Neural progenitor cell (in vitro differentiated cells): ENCODE data around the gene PMPCA. TPM values are rescaled to one million over a fixed set of nuclear protein-coding genes. Genes with fewer than 3 reads are reported as not detected.

Experiments used
- DNase-seq: peaks from one replicate; pipeline ENCODE4 v3.0.0-alpha.2; 2016; ENCODE audit warnings: low spot score
- H2AFZ ChIP-seq: fragments of 200-600 bp; sonication (generic); replicated peaks from 2 replicates; pipeline ENCODE4 v1.6.1; 2016; ENCODE audit warnings: antibody characterized with exemption
- H3F3A ChIP-seq: fragments of 200-600 bp; sonication (generic); 2 replicates; pipeline ENCODE4 v1.6.1; 2016; ENCODE audit warnings: antibody characterized with exemption, low read depth
- H3K27ac ChIP-seq: fragments of 200-600 bp; sonication (generic); 2 replicates; pipeline ENCODE4 v1.5.1; 2016; ENCODE audit warnings: mild to moderate bottlenecking
- H3K27me3 ChIP-seq: fragments of 200-600 bp; sonication (generic); 2 replicates; pipeline ENCODE4 v1.6.1; 2016; ENCODE audit warnings: mild to moderate bottlenecking, moderate library complexity
- H3K36me3 ChIP-seq: fragments of 200-600 bp; sonication (generic); 2 replicates; pipeline ENCODE4 v1.5.1; 2016
- H3K4me1 ChIP-seq: fragments of 200-600 bp; sonication (generic); 2 replicates; pipeline ENCODE4 v1.6.1; 2016; ENCODE audit warnings: mixed run types
- H3K4me2 ChIP-seq: fragments of 200-600 bp; sonication (generic); 2 replicates; pipeline ENCODE4 v1.6.1; 2016
- H3K4me3 ChIP-seq: fragments of 200-600 bp; sonication (generic); 2 replicates; pipeline ENCODE4 v1.5.1; 2016
- H3K79me2 ChIP-seq: fragments of 200-600 bp; sonication (generic); 2 replicates; pipeline ENCODE4 v1.6.1; 2016; ENCODE audit warnings: low read depth
- H3K9ac ChIP-seq: fragments of 200-600 bp; sonication (generic); 2 replicates; pipeline ENCODE4 v1.6.1; 2016
- H3K9me3 ChIP-seq: fragments of 200-600 bp; sonication (generic); 2 replicates; pipeline ENCODE4 v1.5.1; 2016; ENCODE audit warnings: low read depth
- H4K20me1 ChIP-seq: fragments of 200-600 bp; sonication (generic); 2 replicates; pipeline ENCODE4 v1.6.1; 2016; ENCODE audit warnings: low read depth
- H3K27ac Mint-ChIP-seq: 3 replicates; pipeline ENCODE4 v1.8.0; 2021; ENCODE audit warnings: mixed read lengths
- H3K27me3 Mint-ChIP-seq: 2 replicates; pipeline ENCODE4 v1.8.0; 2022; ENCODE audit warnings: low read depth, mild to moderate bottlenecking, inconsistent platforms, moderate library complexity, mixed read lengths; ENCODE audit not compliant: insufficient read depth
- H3K36me3 Mint-ChIP-seq: 3 replicates; pipeline ENCODE4 v1.8.0; 2021; ENCODE audit warnings: mixed read lengths
- H3K4me1 Mint-ChIP-seq: 3 replicates; pipeline ENCODE4 v1.8.0; 2021; ENCODE audit warnings: mixed read lengths
- H3K4me3 Mint-ChIP-seq: 3 replicates; pipeline ENCODE4 v1.8.0; 2021; ENCODE audit warnings: mild to moderate bottlenecking, moderate library complexity, mixed read lengths
- H3K9me3 Mint-ChIP-seq: 3 replicates; pipeline ENCODE4 v1.8.0; 2020; ENCODE audit warnings: mixed read lengths
- EZH2 ChIP-seq: fragments of 200-600 bp; sonication (generic); IDR thresholded peaks from 2 replicates; pipeline ENCODE4 v1.6.1; 2017; ENCODE audit warnings: antibody characterized with exemption, mild to moderate bottlenecking, moderate library complexity
- EZH2phosphoT487 ChIP-seq: fragments of 200-600 bp; sonication (generic); IDR thresholded peaks from 2 replicates; pipeline ENCODE4 v1.6.1; 2017; ENCODE audit warnings: antibody characterized with exemption
- total RNA-seq: library from RNA; depleted of rRNA; stranded (reverse); fragments of >200 nt; gene quantifications from 2 replicates; pipeline ENCODE4 v1.2.3, GENCODE V29; 2015; ENCODE audit warnings: low replicate concordance
- TF ChIP-seq, protein P1 (sequence below): fragments of 200-600 bp; sonication (generic); IDR thresholded peaks from 2 replicates; pipeline ENCODE4 v1.5.1; 2017; ENCODE audit warnings: antibody characterized with exemption, mild to moderate bottlenecking

Gene PMPCA
- total RNA-seq, 1 donor from 2014 or later: 51.3 TPM

DNA sequence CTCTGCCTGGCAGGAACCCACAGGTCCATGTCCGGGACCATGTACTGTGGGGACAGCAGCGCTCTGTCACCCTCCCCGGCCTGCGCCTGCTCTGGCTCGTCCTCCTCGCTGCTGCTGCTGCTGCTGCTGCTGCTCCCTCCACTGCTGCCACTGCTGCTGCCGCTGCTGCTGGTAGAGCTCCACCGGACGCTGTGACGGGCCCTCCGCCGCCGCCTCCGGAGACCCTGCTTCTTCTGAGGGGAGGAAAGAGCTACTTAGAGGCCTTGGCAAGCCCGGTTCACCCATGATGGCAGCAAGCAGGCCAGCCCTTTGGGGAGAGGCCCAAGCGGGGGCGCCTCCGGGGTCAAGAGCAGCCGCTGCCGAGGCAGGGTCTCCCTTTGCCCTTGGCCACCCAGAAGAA is 27.0 kb upstream of the PMPCA start:
- H3K9ac ChIP-seq: no peak overlapping the region
- H3K36me3 ChIP-seq: peaks cover 3% of the 10 kb centered on the region
- Mint-ChIP-seq H3K27ac (no peak overlapping the region), H3K4me1 (no peaks in the 10 kb centered on the region), H3K4me3 (no peak overlapping the region), H3K9me3 (no peaks in the 10 kb centered on the region), H3K36me3 (peaks cover 14% of the 10 kb centered on the region), H3K27me3 (peaks cover 2% of the 10 kb centered on the region)
- H3K4me1 ChIP-seq: no peaks in the 10 kb centered on the region
- no peak overlapping the region for H3K4me3 ChIP-seq
- no peaks in the 10 kb centered on the region for H3K9me3 ChIP-seq
- TF ChIP-seq, protein P1, sequence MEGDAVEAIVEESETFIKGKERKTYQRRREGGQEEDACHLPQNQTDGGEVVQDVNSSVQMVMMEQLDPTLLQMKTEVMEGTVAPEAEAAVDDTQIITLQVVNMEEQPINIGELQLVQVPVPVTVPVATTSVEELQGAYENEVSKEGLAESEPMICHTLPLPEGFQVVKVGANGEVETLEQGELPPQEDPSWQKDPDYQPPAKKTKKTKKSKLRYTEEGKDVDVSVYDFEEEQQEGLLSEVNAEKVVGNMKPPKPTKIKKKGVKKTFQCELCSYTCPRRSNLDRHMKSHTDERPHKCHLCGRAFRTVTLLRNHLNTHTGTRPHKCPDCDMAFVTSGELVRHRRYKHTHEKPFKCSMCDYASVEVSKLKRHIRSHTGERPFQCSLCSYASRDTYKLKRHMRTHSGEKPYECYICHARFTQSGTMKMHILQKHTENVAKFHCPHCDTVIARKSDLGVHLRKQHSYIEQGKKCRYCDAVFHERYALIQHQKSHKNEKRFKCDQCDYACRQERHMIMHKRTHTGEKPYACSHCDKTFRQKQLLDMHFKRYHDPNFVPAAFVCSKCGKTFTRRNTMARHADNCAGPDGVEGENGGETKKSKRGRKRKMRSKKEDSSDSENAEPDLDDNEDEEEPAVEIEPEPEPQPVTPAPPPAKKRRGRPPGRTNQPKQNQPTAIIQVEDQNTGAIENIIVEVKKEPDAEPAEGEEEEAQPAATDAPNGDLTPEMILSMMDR: no peak
- TF ChIP-seq EZH2: no peak
- TF ChIP-seq EZH2phosphoT487: no peak
- H3K79me2 ChIP-seq: no peaks in the 10 kb centered on the region
- H4K20me1 ChIP-seq: no peaks in the 10 kb centered on the region
- no peak overlapping the region for H2AFZ ChIP-seq
- no peaks in the 10 kb centered on the region for H3F3A ChIP-seq
- H3K4me2 ChIP-seq: no peak overlapping the region
- H3K27me3 ChIP-seq: no peaks in the 10 kb centered on the region
- DNase-seq: no peak
- H3K27ac ChIP-seq: no peak overlapping the region

DNA sequence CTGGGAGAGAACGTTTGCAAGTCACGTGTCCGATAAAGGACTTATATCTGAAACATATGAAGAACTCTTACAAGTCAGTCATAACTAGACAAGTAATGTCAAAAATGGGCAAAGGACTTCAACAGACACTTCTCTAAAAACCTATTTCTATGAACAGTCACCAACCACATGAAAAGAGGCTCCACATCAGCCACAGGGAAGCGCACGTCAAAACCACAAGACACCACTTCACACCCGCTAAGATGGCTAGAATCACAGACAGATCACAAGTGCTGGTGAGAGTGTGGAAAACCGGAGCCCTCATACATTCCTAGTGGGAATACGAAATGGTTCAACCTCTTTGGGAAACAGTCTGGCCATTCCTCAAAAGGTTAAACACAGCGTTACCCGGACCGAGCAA is 25.4 kb upstream of the PMPCA start:
- H3K36me3 Mint-ChIP-seq: peaks cover 16% of the 10 kb centered on the region

DNA sequence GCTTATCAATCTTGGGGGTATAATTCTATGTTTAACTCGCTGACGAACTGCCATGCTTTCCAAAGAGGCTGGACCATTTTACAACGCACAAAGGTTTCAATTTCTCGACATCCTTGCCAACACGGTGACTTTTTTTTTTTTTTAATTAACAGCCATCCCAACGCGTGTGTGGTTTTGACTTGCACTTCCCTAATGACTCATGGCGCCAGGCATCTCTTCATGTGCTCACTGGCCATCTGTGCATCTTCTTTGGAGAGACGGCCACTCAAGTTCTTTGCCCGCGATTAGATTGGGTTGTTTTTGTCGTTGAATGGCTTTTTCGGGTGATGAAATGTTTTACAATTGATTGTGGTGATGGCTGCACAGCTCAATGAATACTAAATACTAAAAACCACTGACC is 24.4 kb upstream of the PMPCA start:
- no peak overlapping the region for H2AFZ ChIP-seq
- no peaks in the 10 kb centered on the region for H3K4me1 ChIP-seq
- no peak overlapping the region for H3K27ac Mint-ChIP-seq
- H3K9me3 Mint-ChIP-seq: no peaks in the 10 kb centered on the region
- no peaks in the 10 kb centered on the region for H3K79me2 ChIP-seq
- H3K4me3 ChIP-seq: no peak overlapping the region
- H3K4me3 Mint-ChIP-seq: no peak overlapping the region
- peaks cover 3% of the 10 kb centered on the region for H3K36me3 ChIP-seq
- H3K27ac ChIP-seq: no peak overlapping the region
- DNase-seq: no peak
- no peaks in the 10 kb centered on the region for H3K9me3 ChIP-seq
- H3K36me3 Mint-ChIP-seq: peaks cover 16% of the 10 kb centered on the region
- no peaks in the 10 kb centered on the region for H3K4me1 Mint-ChIP-seq
- H3K27me3 ChIP-seq: no peaks in the 10 kb centered on the region
- H3K9ac ChIP-seq: no peak overlapping the region
- H4K20me1 ChIP-seq: no peaks in the 10 kb centered on the region
- no peaks in the 10 kb centered on the region for H3F3A ChIP-seq
- H3K27me3 Mint-ChIP-seq: no peaks in the 10 kb centered on the region
- no peak overlapping the region for H3K4me2 ChIP-seq
- no peak for TF ChIP-seq EZH2
- TF ChIP-seq, protein P1: no peak
- no peak for TF ChIP-seq EZH2phosphoT487

More for the DNA sequence above, 25.4 kb upstream of the PMPCA start:
- H3K4me2 ChIP-seq: no peak overlapping the region
- no peaks in the 10 kb centered on the region for H3F3A ChIP-seq
- H4K20me1 ChIP-seq: no peaks in the 10 kb centered on the region
- H3K36me3 ChIP-seq: peaks cover 3% of the 10 kb centered on the region
- H3K9me3 ChIP-seq: no peaks in the 10 kb centered on the region
- no peaks in the 10 kb centered on the region for H3K4me1 ChIP-seq
- Mint-ChIP-seq H3K4me3 (no peak overlapping the region), H3K9me3 (no peaks in the 10 kb centered on the region), H3K4me1 (no peaks in the 10 kb centered on the region), H3K27me3 (peaks cover under 1% of the 10 kb centered on the region), H3K27ac (no peak overlapping the region)
- TF ChIP-seq EZH2phosphoT487 (no peak), EZH2 (no peak)
- TF ChIP-seq, protein P1: no peak
- no peak overlapping the region for H3K4me3 ChIP-seq
- H3K27ac ChIP-seq: no peak overlapping the region
- DNase-seq: no peak
- H3K9ac ChIP-seq: no peak overlapping the region
- H3K27me3 ChIP-seq: no peaks in the 10 kb centered on the region
- no peak overlapping the region for H2AFZ ChIP-seq
- no peaks in the 10 kb centered on the region for H3K79me2 ChIP-seq
